Measurements from ENCODE around the gene BPIFB3. TPM values are rescaled to one million over a fixed set of nuclear protein-coding genes. Genes with fewer than 3 reads are reported as not detected.

The BPIFB3 gene
- total RNA-seq, 1 experiment from 2014 or later: not detected

GRCh38 chr20:33067806-33068205 is 14.1 kb downstream of the BPIFB3 start:
- Histone ChIP-seq H3K9me3 (ENCODE audit: low read depth, low read length, poor library complexity, severe bottlenecking) (no peaks in the 10 kb centered on the region), H3K36me3 (ENCODE audit: insufficient read depth, low read length, poor library complexity, severe bottlenecking) (no peaks in the 10 kb centered on the region), H3K27ac (ENCODE audit: low read depth, low read length, poor library complexity, severe bottlenecking) (no peak overlapping the region), H3K27me3 (replicated peaks; ENCODE audit: insufficient read depth, low read depth, low read length, poor library complexity) (no peaks in the 10 kb centered on the region), H3K4me3 (ENCODE audit: low read depth, low read length, poor library complexity, severe bottlenecking) (no peak overlapping the region), H3K4me1 (ENCODE audit: insufficient read depth, low read length, poor library complexity, severe bottlenecking) (no peaks in the 10 kb centered on the region)
- BruUV-seq (replicated peaks): no TSS peak
- intact Hi-C loops (cut with micrococcal nuclease; ENCODE audit: unreplicated experiment): no loop called here
- TF ChIP-seq EZH2 (IDR thresholded peaks at IDR 0.05; ENCODE audit: borderline replicate concordance, low read depth, low read length, poor library complexity, severe bottlenecking) (no peak), CTCF (conservative IDR thresholded peaks at IDR 0.05; ENCODE audit: low read depth, low read length) (no peak)
- ChIA-PET POLR2A (ENCODE audit: low non-redundant PET) (no interaction called here), CTCF (no interaction called here)
- no peak for DNase-seq (ENCODE audit: low spot score)

GRCh38 chr20:33068251-33068939 is 14.7 kb downstream of the BPIFB3 start:
- CTCF ChIA-PET: no interaction called here
- H3K27me3 ChIP-seq (replicated peaks; ENCODE audit: insufficient read depth, low read depth, low read length, poor library complexity): no peaks in the 10 kb centered on the region

GRCh38 chr20:33069673-33070072 is 16.0 kb downstream of the BPIFB3 start:
- CTCF ChIA-PET: no interaction called here
- intact Hi-C loops (cut with micrococcal nuclease; ENCODE audit: unreplicated experiment): no loop called here
- H3K9me3 ChIP-seq (ENCODE audit: low read depth, low read length, poor library complexity, severe bottlenecking): no peaks in the 10 kb centered on the region
- POLR2A ChIA-PET (ENCODE audit: low non-redundant PET): no interaction called here
- TF ChIP-seq EZH2 (IDR thresholded peaks at IDR 0.05; ENCODE audit: borderline replicate concordance, low read depth, low read length, poor library complexity, severe bottlenecking) (no peak), CTCF (conservative IDR thresholded peaks at IDR 0.05; ENCODE audit: low read depth, low read length) (no peak)
- BruUV-seq (replicated peaks): no TSS peak
- H3K27me3 ChIP-seq (replicated peaks; ENCODE audit: insufficient read depth, low read depth, low read length, poor library complexity): no peaks in the 10 kb centered on the region
- H3K4me3 ChIP-seq (ENCODE audit: low read depth, low read length, poor library complexity, severe bottlenecking): no peak overlapping the region
- no peak for DNase-seq (ENCODE audit: low spot score)
- no peak overlapping the region for H3K27ac ChIP-seq (ENCODE audit: low read depth, low read length, poor library complexity, severe bottlenecking)
- no peaks in the 10 kb centered on the region for H3K4me1 ChIP-seq (ENCODE audit: insufficient read depth, low read length, poor library complexity, severe bottlenecking)
- no peaks in the 10 kb centered on the region for H3K36me3 ChIP-seq (ENCODE audit: insufficient read depth, low read length, poor library complexity, severe bottlenecking)

More at GRCh38 chr20:33068251-33068939, 14.7 kb downstream of the BPIFB3 start:
- no TSS peak for BruUV-seq (replicated peaks)
- POLR2A ChIA-PET (ENCODE audit: low non-redundant PET): no interaction called here
- no peak for DNase-seq (ENCODE audit: low spot score)
- Histone ChIP-seq H3K27ac (ENCODE audit: low read depth, low read length, poor library complexity, severe bottlenecking) (no peak overlapping the region), H3K36me3 (ENCODE audit: insufficient read depth, low read length, poor library complexity, severe bottlenecking) (no peaks in the 10 kb centered on the region), H3K4me3 (ENCODE audit: low read depth, low read length, poor library complexity, severe bottlenecking) (no peak overlapping the region), H3K9me3 (ENCODE audit: low read depth, low read length, poor library complexity, severe bottlenecking) (no peaks in the 10 kb centered on the region), H3K4me1 (ENCODE audit: insufficient read depth, low read length, poor library complexity, severe bottlenecking) (no peaks in the 10 kb centered on the region)
- intact Hi-C loops (cut with micrococcal nuclease; ENCODE audit: unreplicated experiment): no loop called here
- no peak for TF ChIP-seq EZH2 (IDR thresholded peaks at IDR 0.05; ENCODE audit: borderline replicate concordance, low read depth, low read length, poor library complexity, severe bottlenecking)
- no peak for TF ChIP-seq CTCF (conservative IDR thresholded peaks at IDR 0.05; ENCODE audit: low read depth, low read length)

All from A673 (cell line).